Mesenchymal stem cell (in vitro differentiated cells and primary cell): ENCODE measurements around the gene LIMA1.

Source experiments
- DNase-seq: peaks from one replicate; pipeline ENCODE4 v3.0.0-alpha.2; 2013
- H2AFZ ChIP-seq: one replicate; pipeline ENCODE4 v1.6.1; 2013; ENCODE audit warnings: low read depth, mild to moderate bottlenecking, control low read depth, inconsistent platforms, low read length, moderate library complexity
- H2AK5ac ChIP-seq: 2 replicates; pipeline ENCODE4 v1.6.1; 2013; ENCODE audit warnings: low read length, moderate library complexity, mild to moderate bottlenecking, inconsistent platforms; ENCODE audit not compliant: severe bottlenecking
- H2BK120ac ChIP-seq: one replicate; pipeline ENCODE4 v1.6.1; 2013; ENCODE audit warnings: low read depth, mild to moderate bottlenecking, inconsistent platforms, low read length, moderate library complexity
- H2BK12ac ChIP-seq, 2 experiments: one replicate each; pipeline ENCODE4 v1.6.1; 2013; ENCODE audit warnings: inconsistent platforms in 2 of 2, low read length in 2 of 2, mild to moderate bottlenecking in 2 of 2, moderate library complexity in 2 of 2, control low read depth in 1 of 2
- H2BK15ac ChIP-seq: one replicate; pipeline ENCODE4 v1.6.1; 2013; ENCODE audit warnings: mild to moderate bottlenecking, low read depth, inconsistent platforms; ENCODE audit not compliant: poor library complexity, severe bottlenecking
- H2BK5ac ChIP-seq: 2 replicates; pipeline ENCODE4 v1.6.1; 2013; ENCODE audit warnings: low read depth, mild to moderate bottlenecking, low read length, control low read depth, inconsistent platforms; ENCODE audit not compliant: poor library complexity, severe bottlenecking
- H3K14ac ChIP-seq, 2 experiments: one replicate each; pipeline ENCODE4 v1.6.1; 2013; ENCODE audit warnings: inconsistent platforms in 2 of 2, low read length in 2 of 2, control low read depth in 1 of 2, mild to moderate bottlenecking in 1 of 2, moderate library complexity in 1 of 2
- H3K18ac ChIP-seq, 2 experiments: one replicate each; pipeline ENCODE4 v1.6.1; 2013; ENCODE audit warnings: inconsistent platforms in 2 of 2, low read length in 2 of 2, control low read depth in 1 of 2, low read depth in 1 of 2, mild to moderate bottlenecking in 1 of 2
- H3K23ac ChIP-seq, 2 experiments: one replicate each; pipeline ENCODE4 v1.6.1; 2013; ENCODE audit warnings: inconsistent platforms in 2 of 2, low read length in 2 of 2, mild to moderate bottlenecking in 2 of 2, moderate library complexity in 2 of 2, control low read depth in 1 of 2
- H3K27ac ChIP-seq: 2 replicates; pipeline ENCODE4 v1.5.1; 2013; ENCODE audit warnings: mild to moderate bottlenecking, moderate library complexity, low read length, control low read depth, inconsistent platforms; ENCODE audit not compliant: poor library complexity, severe bottlenecking
- H3K27me3 ChIP-seq, 2 experiments: 2 replicates each; pipeline versions ENCODE4 v1.6.1 to v1.7.0; 2013; ENCODE audit warnings: low read length in 2 of 2, mild to moderate bottlenecking in 2 of 2, moderate library complexity in 2 of 2, control low read depth in 1 of 2, inconsistent platforms in 1 of 2; ENCODE audit not compliant: control insufficient read depth in 1 of 2, insufficient read depth in 1 of 2
- H3K36me3 ChIP-seq, 2 experiments: 2 replicates each; pipeline versions ENCODE4 v1.6.1 to v1.7.0; 2013; ENCODE audit warnings: low read length in 2 of 2, control low read depth in 1 of 2, inconsistent platforms in 1 of 2, low read depth in 1 of 2, mild to moderate bottlenecking in 1 of 2; ENCODE audit not compliant: insufficient read depth in 2 of 2, control insufficient read depth in 1 of 2
- H3K4ac ChIP-seq, 2 experiments: one replicate each; pipeline ENCODE4 v1.6.1; 2013; ENCODE audit warnings: inconsistent platforms in 2 of 2, low read length in 2 of 2, mild to moderate bottlenecking in 2 of 2, moderate library complexity in 2 of 2, control low read depth in 1 of 2, low read depth in 1 of 2
- H3K4me1 ChIP-seq: 2 replicates; pipeline ENCODE4 v1.6.1; 2013; ENCODE audit warnings: low read depth, low read length, control low read depth; ENCODE audit not compliant: control insufficient read depth, insufficient read depth
- H3K4me2 ChIP-seq: 2 replicates; pipeline ENCODE4 v1.6.1; 2013; ENCODE audit warnings: low read length, mild to moderate bottlenecking, inconsistent platforms; ENCODE audit not compliant: poor library complexity, severe bottlenecking
- H3K4me3 ChIP-seq, 2 experiments: 2 replicates each; pipeline versions ENCODE4 v1.5.1 to v1.7.0; 2013; ENCODE audit warnings: low read length in 2 of 2, mild to moderate bottlenecking in 2 of 2, control low read depth in 1 of 2, low read depth in 1 of 2; ENCODE audit not compliant: insufficient read depth in 1 of 2
- H3K79me1 ChIP-seq: replicated peaks from 2 replicates; pipeline ENCODE4 v1.6.1; 2013; ENCODE audit warnings: mild to moderate bottlenecking, control low read depth, low read length, inconsistent platforms; ENCODE audit not compliant: poor library complexity, severe bottlenecking
- H3K9ac ChIP-seq: 2 replicates; pipeline ENCODE4 v1.7.0; 2013; ENCODE audit warnings: mild to moderate bottlenecking, low read length, moderate library complexity
- H3K9me3 ChIP-seq: 2 replicates; pipeline ENCODE4 v1.7.0; 2013; ENCODE audit warnings: mild to moderate bottlenecking, low read length; ENCODE audit not compliant: control insufficient read depth
- H4K8ac ChIP-seq: one replicate; pipeline ENCODE4 v1.6.1; 2013; ENCODE audit warnings: inconsistent platforms, mild to moderate bottlenecking, low read length, moderate library complexity
- H4K91ac ChIP-seq: one replicate; pipeline ENCODE4 v1.6.1; 2013; ENCODE audit warnings: mild to moderate bottlenecking, low read length, inconsistent platforms
- whole genome bisulfite sequencing: methylation state at CpG from one replicate; pipeline ENCODE4 v1.1.7; 2013; ENCODE audit warnings: mixed read lengths; 5-methylcytosine and 5-hydroxymethylcytosine counted together

LIMA1 gene

GRCh38 chr12:50197297-50197727, 86.0 kb downstream of the LIMA1 start:
- H3K36me3 ChIP-seq = peaks cover 14 to 91% of the 10 kb centered on the region in 2 experiments
- H3K27ac ChIP-seq = no peak overlapping the region
- H3K79me1 ChIP-seq = peaks cover 2% of the 10 kb centered on the region
- H4K8ac ChIP-seq = no peak overlapping the region
- H2BK120ac ChIP-seq = no peak overlapping the region
- H3K4me2 ChIP-seq = no peak overlapping the region
- H3K23ac ChIP-seq = no peak overlapping the region
- no peak overlapping the region for H2BK5ac ChIP-seq
- H2BK12ac ChIP-seq = no peak overlapping the region
- peak overlapping the region; percentile 17 for H3K9ac ChIP-seq
- whole genome bisulfite sequencing = 94% methylated on average over 3 of the region's 5 CpGs
- no peak overlapping the region for H4K91ac ChIP-seq
- no peak overlapping the region for H3K4me3 ChIP-seq
- H3K4ac ChIP-seq = no peak overlapping the region
- no peak overlapping the region for H3K18ac ChIP-seq
- H3K27me3 ChIP-seq = no peaks in the 10 kb centered on the region
- no peaks in the 10 kb centered on the region for H3K9me3 ChIP-seq
- H3K4me1 ChIP-seq = peaks cover 3% of the 10 kb centered on the region
- no peak overlapping the region for H2AK5ac ChIP-seq
- no peak overlapping the region for H2AFZ ChIP-seq
- no peak overlapping the region for H3K14ac ChIP-seq
- DNase-seq = no peak
- H2BK15ac ChIP-seq = no peak overlapping the region

GRCh38 chr12:50196537-50196936, 86.8 kb downstream of the LIMA1 start:
- H3K4me2 ChIP-seq = no peak overlapping the region
- no peak overlapping the region for H3K4ac ChIP-seq
- H4K91ac ChIP-seq = no peak overlapping the region
- H3K79me1 ChIP-seq = peaks cover 5% of the 10 kb centered on the region
- H3K23ac ChIP-seq = no peak overlapping the region
- no peak overlapping the region for H3K18ac ChIP-seq
- no peak overlapping the region for H2BK5ac ChIP-seq
- H3K27me3 ChIP-seq = no peaks in the 10 kb centered on the region
- H3K14ac ChIP-seq = no peak overlapping the region
- peaks cover 18 to 87% of the 10 kb centered on the region in 2 experiments for H3K36me3 ChIP-seq
- peak overlapping the region; percentile 67 for H3K9ac ChIP-seq
- H3K27ac ChIP-seq = no peak overlapping the region
- H2BK120ac ChIP-seq = no peak overlapping the region
- no peaks in the 10 kb centered on the region for H3K9me3 ChIP-seq
- no peak overlapping the region for H4K8ac ChIP-seq
- no peak overlapping the region for H3K4me3 ChIP-seq
- H3K4me1 ChIP-seq = peaks cover 3% of the 10 kb centered on the region
- H2AK5ac ChIP-seq = no peak overlapping the region
- WGBS = 100% methylated on average over 2 of the region's 4 CpGs
- no peak overlapping the region for H2AFZ ChIP-seq
- H2BK12ac ChIP-seq = no peak overlapping the region
- no peak overlapping the region for H2BK15ac ChIP-seq
- DNase-seq = no peak

GRCh38 chr12:50195832-50196231, 87.5 kb downstream of the LIMA1 start:
- Histone ChIP-seq H2AK5ac (no peak overlapping the region), H3K23ac (no peak overlapping the region), H3K18ac (no peak overlapping the region), H4K8ac (no peak overlapping the region), H4K91ac (no peak overlapping the region), H3K4me2 (no peak overlapping the region), H2BK5ac (no peak overlapping the region), H3K4me3 (no peak overlapping the region), H3K14ac (no peak overlapping the region), H3K9ac (peak overlapping the region; percentile 67), H3K27ac (no peak overlapping the region), H3K9me3 (no peaks in the 10 kb centered on the region), H3K79me1 (peaks cover 5% of the 10 kb centered on the region), H3K4ac (no peak overlapping the region), H2BK15ac (no peak overlapping the region), H2AFZ (no peak overlapping the region), H2BK12ac (no peak overlapping the region), H3K27me3 (no peaks in the 10 kb centered on the region), H3K36me3 (peaks cover 25 to 87% of the 10 kb centered on the region in 2 experiments), H3K4me1 (peaks cover 3% of the 10 kb centered on the region), H2BK120ac (no peak overlapping the region)
- WGBS = 92% methylated on average over 2 of the region's 4 CpGs
- no peak for DNase-seq

GRCh38 chr12:50192908-50193307, 90.4 kb downstream of the LIMA1 start:
- H3K9me3 ChIP-seq = no peaks in the 10 kb centered on the region
- WGBS = 72% methylated on average over 3 of the region's 5 CpGs
- H3K14ac ChIP-seq = no peak overlapping the region
- no peak overlapping the region for H4K91ac ChIP-seq
- H3K79me1 ChIP-seq = peaks cover 5% of the 10 kb centered on the region
- H2BK12ac ChIP-seq = no peak overlapping the region
- H4K8ac ChIP-seq = no peak overlapping the region
- no peak overlapping the region for H3K23ac ChIP-seq
- H2AK5ac ChIP-seq = no peak overlapping the region
- no peak overlapping the region for H2BK15ac ChIP-seq
- H3K4ac ChIP-seq = no peak overlapping the region
- peaks cover 7% of the 10 kb centered on the region for H3K4me1 ChIP-seq
- no peak overlapping the region for H3K4me3 ChIP-seq
- DNase-seq = no peak
- no peak overlapping the region for H2BK5ac ChIP-seq
- no peak overlapping the region for H3K27ac ChIP-seq
- no peak overlapping the region for H3K4me2 ChIP-seq
- no peak overlapping the region for H2BK120ac ChIP-seq
- no peaks in the 10 kb centered on the region for H3K27me3 ChIP-seq
- peaks cover 24 to 82% of the 10 kb centered on the region in 2 experiments for H3K36me3 ChIP-seq
- no peak overlapping the region for H2AFZ ChIP-seq
- H3K18ac ChIP-seq = no peak overlapping the region
- no peak overlapping the region for H3K9ac ChIP-seq
